Esophagus squamous epithelium (tissue), 4 donors: ENCODE measurements around the gene HORMAD2.

Experiments
- POLR2A ChIP-seq, 4 donors: fragments of 450-650 bp; IDR thresholded peaks; one replicate each; pipeline ENCODE4 v1.6.1; 2017; ENCODE audit warnings: antibody characterized with exemption in 4 of 4, mild to moderate bottlenecking in 4 of 4, moderate library complexity in 3 of 4
- TF ChIP-seq, protein P1 (sequence below), 6 experiments: fragments of 450-650 bp in 4 of 6; fragments of 200-600 bp in 2 of 6; sonication (generic) in 2 of 6; IDR thresholded peaks; one replicate each; pipeline ENCODE4 v1.5.1; 2016 to 2019; ENCODE audit warnings: antibody characterized with exemption in 6 of 6, mild to moderate bottlenecking in 4 of 6, moderate library complexity in 4 of 6

- TF ChIP-seq, protein P1, sequence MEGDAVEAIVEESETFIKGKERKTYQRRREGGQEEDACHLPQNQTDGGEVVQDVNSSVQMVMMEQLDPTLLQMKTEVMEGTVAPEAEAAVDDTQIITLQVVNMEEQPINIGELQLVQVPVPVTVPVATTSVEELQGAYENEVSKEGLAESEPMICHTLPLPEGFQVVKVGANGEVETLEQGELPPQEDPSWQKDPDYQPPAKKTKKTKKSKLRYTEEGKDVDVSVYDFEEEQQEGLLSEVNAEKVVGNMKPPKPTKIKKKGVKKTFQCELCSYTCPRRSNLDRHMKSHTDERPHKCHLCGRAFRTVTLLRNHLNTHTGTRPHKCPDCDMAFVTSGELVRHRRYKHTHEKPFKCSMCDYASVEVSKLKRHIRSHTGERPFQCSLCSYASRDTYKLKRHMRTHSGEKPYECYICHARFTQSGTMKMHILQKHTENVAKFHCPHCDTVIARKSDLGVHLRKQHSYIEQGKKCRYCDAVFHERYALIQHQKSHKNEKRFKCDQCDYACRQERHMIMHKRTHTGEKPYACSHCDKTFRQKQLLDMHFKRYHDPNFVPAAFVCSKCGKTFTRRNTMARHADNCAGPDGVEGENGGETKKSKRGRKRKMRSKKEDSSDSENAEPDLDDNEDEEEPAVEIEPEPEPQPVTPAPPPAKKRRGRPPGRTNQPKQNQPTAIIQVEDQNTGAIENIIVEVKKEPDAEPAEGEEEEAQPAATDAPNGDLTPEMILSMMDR (IDR thresholded peaks at IDR 0.05), result no peak
- no peak for TF ChIP-seq POLR2A (IDR thresholded peaks at IDR 0.05)
These were observed 139.5 kb downstream of the HORMAD2 start for GRCh38 chr22:30219668-30220278.
